Measurements from ENCODE around the gene RASIP1.
"Not testable (repeated sequence)": the region's sequence is repeated elsewhere in the genome, so short reads cannot be mapped to it uniquely, and the experiment has no call there.

The RASIP1 gene

DNA sequence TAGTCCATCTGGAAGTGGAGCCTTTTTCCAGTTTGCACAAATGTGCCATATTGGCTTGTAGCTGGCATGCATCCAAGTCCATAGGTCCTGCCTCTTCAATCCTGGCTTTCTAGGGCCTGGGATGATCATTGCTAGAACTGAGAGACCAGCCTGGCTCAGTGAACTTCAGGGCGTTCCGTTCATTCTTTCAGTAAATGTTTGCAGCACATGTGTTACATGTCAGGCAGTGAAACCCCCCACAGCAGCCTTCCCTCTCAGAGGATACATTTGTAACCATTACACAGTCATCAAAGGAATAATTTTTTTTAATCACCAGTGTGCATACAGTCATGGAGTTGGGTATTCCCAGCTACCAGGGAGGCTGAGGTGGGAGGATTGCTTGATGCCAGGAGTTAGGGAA is 35.0 kb downstream of the RASIP1 start:
- DNase-seq, result no peak

DNA sequence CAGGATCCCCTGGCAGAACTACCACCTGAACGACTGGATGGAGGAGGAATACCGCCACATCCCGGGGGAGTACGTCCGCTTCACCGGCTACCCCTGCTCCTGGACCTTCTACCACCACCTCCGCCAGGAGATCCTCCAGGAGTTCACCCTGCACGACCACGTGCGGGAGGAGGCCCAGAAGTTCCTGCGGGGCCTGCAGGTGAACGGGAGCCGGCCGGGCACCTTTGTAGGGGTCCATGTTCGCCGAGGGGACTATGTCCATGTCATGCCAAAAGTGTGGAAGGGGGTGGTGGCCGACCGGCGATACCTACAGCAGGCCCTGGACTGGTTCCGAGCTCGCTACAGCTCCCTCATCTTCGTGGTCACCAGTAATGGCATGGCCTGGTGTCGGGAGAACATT is 37.1 kb downstream of the RASIP1 start:
- DNase-seq, result no peak

- no peak for DNase-seq
Observed at GRCh38 chr19:48702701-48703100, 37.7 kb downstream of the RASIP1 start.

- no peak for DNase-seq
Observed at GRCh38 chr19:48698046-48698445, 42.4 kb downstream of the RASIP1 start.

GRCh38 chr19:48696353-48697010 is 43.9 kb downstream of the RASIP1 start:
- no peak for DNase-seq

DNA sequence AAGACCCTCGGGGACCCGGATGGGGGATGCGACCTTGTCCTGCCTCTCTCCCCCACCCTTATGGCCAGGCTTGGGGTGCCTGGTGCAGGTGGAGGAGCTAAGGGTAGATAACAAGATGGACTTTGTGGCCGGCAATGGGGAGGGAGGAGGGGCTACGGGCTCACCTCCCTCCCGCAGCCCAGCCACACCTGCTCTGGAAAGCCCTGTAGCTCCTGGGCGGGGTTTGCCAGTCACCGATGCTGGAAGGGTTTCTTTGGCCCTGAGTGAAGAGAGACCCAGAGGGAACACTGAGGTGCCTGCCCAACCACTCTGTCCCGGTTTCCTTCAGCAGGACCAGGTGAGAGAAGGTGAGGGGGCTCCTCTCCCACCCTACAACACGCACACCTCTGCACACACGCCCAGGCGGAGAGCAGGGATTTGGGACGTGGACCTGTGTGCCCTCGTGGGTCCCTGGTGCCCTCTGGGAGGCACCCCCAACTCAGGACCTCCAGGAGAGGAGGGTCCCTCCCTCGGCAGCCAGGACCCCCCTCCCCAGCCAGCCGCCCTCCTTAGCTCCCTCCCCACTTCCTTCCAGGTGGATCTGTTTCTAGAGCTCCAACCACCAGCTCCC is 44.6 kb downstream of the RASIP1 start, which contains the start of gene FUT2:
Gene FUT2 (plus strand): TSS at position 229 of the 610 bp plus-strand sequence. CDS start 6,986 bp downstream, outside the sequence.
- no peak for DNase-seq

DNA sequence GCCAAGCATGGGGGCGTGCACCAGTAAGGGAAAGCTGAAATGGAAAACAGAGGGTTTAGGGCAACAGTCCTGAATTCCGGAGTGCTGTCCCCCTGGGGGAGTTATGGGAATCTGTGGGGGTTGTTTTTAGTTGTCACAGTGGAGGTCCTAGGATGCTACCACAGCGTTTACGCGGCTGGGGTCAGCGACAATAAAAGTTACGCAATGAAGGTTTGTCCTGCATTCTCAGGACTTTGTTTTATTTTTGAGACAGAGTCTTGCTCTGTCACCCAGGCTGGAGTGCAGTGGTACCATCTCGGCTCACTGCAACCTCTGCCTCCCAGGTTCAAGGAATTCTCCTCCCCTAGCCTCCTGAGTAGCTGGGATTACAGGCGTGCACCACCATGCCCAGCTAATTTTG is 46.8 kb downstream of the RASIP1 start:
- not testable (repeated sequence) for DNase-seq

DNA sequence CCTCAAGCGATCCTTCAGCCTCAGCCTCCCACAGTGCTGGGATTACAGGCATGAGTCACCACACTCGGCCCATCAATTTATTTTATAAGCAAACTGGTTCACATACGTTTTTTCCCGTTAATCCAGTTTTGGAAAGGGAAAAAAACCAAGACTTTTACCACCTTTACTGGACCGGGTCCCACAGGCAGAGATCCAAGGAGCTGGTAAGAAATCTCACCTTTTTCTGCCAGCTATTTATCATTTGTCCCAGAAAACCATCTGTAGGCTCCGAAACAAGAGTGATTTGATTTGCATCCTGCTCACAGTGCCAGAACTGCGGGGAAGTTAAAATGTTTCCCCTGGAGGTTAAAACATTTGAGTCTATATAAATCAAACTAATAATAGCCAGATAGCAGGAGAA is 51.0 kb downstream of the RASIP1 start:
- no peak for DNase-seq

DNA sequence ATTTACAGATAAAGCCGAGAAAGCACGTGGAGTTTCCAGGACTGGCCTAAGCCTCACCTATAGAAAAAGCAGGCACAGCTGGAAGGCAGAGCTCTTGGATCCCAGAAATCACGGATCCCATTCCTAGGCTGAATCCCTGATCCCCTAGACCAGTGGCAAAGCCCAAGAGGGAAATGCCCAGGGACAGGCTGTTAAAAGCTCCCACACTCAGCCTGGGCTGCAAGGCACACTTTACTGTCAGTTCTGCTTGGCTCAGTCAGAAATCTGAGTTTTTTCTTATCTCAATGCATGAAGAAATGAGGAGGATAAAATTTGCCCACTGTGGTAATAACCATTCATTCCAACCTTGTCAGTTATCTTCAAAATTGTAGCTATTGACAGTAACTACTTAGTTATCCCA is 52.6 kb downstream of the RASIP1 start:
- DNase-seq, result no peak

- not testable (repeated sequence) for DNase-seq
Observed at GRCh38 chr19:48686637-48687036, 53.8 kb downstream of the RASIP1 start.

- DNase-seq, result no peak
Observed at GRCh38 chr19:48686088-48686487, 54.3 kb downstream of the RASIP1 start.

DNA sequence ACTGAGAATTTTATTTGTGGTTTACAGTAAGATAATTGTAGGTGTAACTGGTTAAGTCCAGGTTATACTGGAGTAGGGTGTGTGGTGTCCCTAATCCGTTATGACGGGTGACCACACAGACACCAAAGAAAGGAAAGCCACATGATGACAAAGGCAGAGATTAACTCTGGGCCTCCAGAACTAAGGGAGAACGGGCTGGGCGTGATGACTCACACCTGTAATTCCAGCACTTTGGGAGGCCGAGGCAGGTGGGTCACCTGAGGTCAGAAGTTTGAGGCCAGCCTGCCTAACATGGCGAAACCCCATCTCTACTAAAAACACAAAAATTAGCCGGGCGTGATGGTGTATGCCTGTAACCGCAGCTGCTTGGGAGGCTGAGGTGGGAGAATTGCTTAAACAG is 54.8 kb downstream of the RASIP1 start:
- no peak for DNase-seq

DNA sequence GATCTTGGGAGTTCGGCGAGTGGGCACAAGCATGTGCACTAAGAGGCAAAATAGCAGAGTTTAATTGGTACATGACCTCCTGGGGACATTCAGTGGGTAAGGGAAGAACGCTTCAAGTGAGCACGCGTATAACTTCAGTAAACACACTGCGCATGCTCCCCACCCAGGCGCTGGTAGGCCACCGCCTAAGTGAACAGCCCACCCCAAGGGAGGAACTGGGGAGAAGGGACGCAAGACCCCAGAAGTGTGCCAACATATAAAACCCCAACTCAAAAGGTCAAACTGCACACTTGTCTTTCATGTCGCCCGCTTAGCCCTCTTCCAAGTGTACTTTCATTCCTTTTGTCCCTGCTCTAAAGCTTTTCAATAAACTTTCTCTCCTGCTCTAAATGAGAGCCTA is 57.1 kb downstream of the RASIP1 start:
- DNase-seq, result peak; percentile 23

- DNase-seq, result peak; percentile 7
Observed at GRCh38 chr19:48681127-48681470, 59.3 kb downstream of the RASIP1 start.

GRCh38 chr19:48680436-48681126 is 59.8 kb downstream of the RASIP1 start:
- DNase-seq, result no peak

- not testable (repeated sequence) for DNase-seq
Observed at GRCh38 chr19:48680006-48680405, 60.4 kb downstream of the RASIP1 start.

DNA sequence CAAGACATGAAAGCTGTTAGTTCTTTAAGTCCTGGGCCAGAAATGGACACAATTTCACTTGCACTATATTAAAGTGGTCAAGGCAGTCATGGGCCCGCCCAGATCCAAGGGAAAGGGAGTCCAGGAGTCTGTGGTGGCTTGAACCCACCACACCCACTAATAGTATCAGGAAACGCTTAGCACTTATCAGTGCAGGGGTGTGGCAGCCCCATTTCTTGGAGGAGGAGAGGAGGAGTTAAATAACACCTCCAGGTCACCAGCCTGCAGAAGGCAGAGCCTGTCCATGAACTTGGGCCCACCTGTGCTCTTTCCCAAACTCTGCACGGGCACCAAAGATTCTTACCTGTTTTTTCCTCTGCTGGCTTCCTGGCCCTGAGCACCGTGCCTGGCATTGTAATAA is 62.2 kb downstream of the RASIP1 start:
- no peak for DNase-seq

GRCh38 chr19:48676887-48677286 is 63.5 kb downstream of the RASIP1 start:
- no peak for DNase-seq

DNA sequence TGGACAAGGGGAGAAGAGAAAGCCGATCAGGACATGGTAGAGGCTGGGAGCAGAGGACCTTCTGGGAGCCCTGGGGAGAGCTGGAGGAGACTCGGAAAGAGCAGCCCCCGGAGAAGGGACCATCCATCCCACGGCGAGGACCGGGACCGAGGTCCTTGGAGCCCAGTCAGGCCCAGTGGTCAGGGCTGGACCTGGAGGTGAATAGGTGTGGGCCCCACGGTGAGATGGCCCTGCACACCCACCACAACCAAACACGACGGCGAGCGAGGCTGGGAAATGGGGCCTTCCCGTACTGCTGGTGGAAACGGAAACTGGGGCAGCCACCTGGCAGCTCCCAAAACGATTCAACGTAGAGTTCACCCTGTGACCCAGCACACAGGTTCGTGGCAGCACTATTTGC is 63.9 kb downstream of the RASIP1 start:
- DNase-seq, result no peak

- peak; percentile 83 for DNase-seq
Observed at GRCh38 chr19:48674921-48675824, 65.2 kb downstream of the RASIP1 start.

- no peak for DNase-seq
Observed at GRCh38 chr19:48674216-48674809, 66.1 kb downstream of the RASIP1 start.

DNA sequence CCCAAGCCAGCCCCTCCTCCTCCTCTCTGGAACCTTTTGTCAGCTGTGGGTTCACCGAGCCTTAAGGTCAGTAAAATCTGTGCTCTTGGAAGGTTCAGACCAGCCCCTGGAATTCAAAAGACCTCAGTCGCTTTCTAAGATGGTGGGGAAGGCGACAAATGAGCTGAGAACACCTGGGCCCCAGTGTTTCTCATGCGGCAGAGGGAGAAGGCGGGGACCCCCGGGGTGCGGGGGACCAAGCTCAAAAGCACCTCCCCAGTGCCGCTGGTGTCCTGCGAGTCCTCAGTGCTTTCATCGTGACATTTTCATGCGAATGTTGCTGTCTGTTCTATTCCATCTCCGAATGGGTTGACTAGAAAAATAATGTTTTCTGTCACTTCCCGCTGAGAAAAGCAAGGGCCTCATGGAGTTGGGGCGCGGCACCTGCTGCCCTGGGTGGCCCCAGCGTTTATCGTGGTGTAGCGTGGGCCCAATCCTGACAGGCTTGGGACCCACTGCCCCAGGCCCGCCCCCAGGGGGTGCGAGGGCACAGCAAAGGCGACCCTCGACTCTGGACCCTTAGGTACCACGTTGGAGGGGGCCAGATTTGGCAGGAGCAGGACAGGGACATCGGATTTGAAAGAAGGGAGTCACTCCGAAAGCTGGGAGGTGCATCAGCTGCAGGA is 66.8 kb downstream of the RASIP1 start:
- no peak for DNase-seq
